HG03457 (cell line): Measurements from ENCODE around the gene PPP1R7.

Source experiments
- ATAC-seq: cut with Tn5 transposase; IDR thresholded peaks from one replicate; pipeline ENCODE4 v1.9.1; 2021; ENCODE audit warnings: moderate number of reproducible peaks; ENCODE audit not compliant: unreplicated experiment

The PPP1R7 gene

GRCh38 chr2:241209271-241209670 is 59.0 kb downstream of the PPP1R7 start:
- no peak for ATAC-seq

GRCh38 chr2:241211276-241211675 is 61.0 kb downstream of the PPP1R7 start:
- no peak for ATAC-seq

GRCh38 chr2:241213041-241213440 is 62.8 kb downstream of the PPP1R7 start:
- no peak for ATAC-seq

- ATAC-seq = no peak
Measured at GRCh38 chr2:241213567-241213966, 63.3 kb downstream of the PPP1R7 start.

GRCh38 chr2:241214209-241214608 is 63.9 kb downstream of the PPP1R7 start:
- ATAC-seq = no peak

GRCh38 chr2:241214766-241215165 is 64.5 kb downstream of the PPP1R7 start:
- no peak for ATAC-seq

GRCh38 chr2:241215421-241215820 is 65.2 kb downstream of the PPP1R7 start:
- ATAC-seq = no peak

GRCh38 chr2:241216211-241216761 is 66.0 kb downstream of the PPP1R7 start:
- no peak for ATAC-seq

- ATAC-seq = no peak
Measured at GRCh38 chr2:241217320-241218031, 67.2 kb downstream of the PPP1R7 start.

- ATAC-seq = no peak
Measured at GRCh38 chr2:241218131-241219029, 68.1 kb downstream of the PPP1R7 start.

- no peak for ATAC-seq
Measured at GRCh38 chr2:241219030-241219382, 68.7 kb downstream of the PPP1R7 start.

- no peak for ATAC-seq
Measured at GRCh38 chr2:241219856-241220356, 69.6 kb downstream of the PPP1R7 start.

- ATAC-seq = no peak
Measured at GRCh38 chr2:241223211-241224017, 73.1 kb downstream of the PPP1R7 start.

- no peak for ATAC-seq
Measured at GRCh38 chr2:241224018-241224850, 74.0 kb downstream of the PPP1R7 start.

GRCh38 chr2:241224851-241225438 is 74.7 kb downstream of the PPP1R7 start:
- ATAC-seq = no peak

- no peak for ATAC-seq
Measured at GRCh38 chr2:241225545-241225944, 75.3 kb downstream of the PPP1R7 start.

GRCh38 chr2:241225983-241226382 is 75.7 kb downstream of the PPP1R7 start:
- ATAC-seq = no peak

- ATAC-seq = no peak
Measured at GRCh38 chr2:241226723-241227572, 76.7 kb downstream of the PPP1R7 start.

- ATAC-seq = no peak
Measured at GRCh38 chr2:241227594-241227993, 77.3 kb downstream of the PPP1R7 start.
